Measurements from ENCODE around the gene NHLH1. TPM values are rescaled to one million over a fixed set of nuclear protein-coding genes. Genes with fewer than 3 reads are reported as not detected.

NHLH1 gene
- total and polyA plus RNA-seq, 8 donors: 0.11 to 0.14 TPM; not detected in 6

DNA sequence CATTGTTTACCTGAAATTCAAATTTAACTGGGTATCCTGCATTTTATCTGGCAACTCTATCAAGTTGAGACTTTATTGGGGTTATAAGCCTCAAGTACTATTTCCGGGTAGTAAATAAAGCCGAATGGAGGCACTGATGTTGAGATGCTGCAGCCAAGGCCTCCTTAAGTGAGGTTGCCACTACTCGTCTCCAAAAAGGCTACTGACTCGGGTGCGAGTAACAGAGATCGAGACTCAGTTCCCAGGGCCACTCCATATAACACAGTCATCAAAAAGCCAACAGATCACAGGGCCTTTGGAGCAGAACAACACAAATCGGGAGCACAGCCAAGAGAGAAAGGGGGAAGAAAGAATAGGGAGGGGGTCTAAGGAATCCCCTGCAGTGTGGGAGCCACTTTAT, 24.3 kb upstream of the NHLH1 start:
- ATAC-seq: peak; percentile 9 to 29 (median 18)
- Histone ChIP-seq H3K9me3 (no peaks in the 10 kb centered on the region), H3K4me1 (peaks cover 8 to 28% (median 9%) of the 10 kb centered on the region in 3 donors), H3K27ac (peak overlapping the region; percentile 72 to 79 (median 73)), H3K27me3 (no peaks in the 10 kb centered on the region), H3K4me3 (peak overlapping the region; percentile 61 to 78 (median 69)), H3K36me3 (peaks cover 0 to 25% (median 0%) of the 10 kb centered on the region in 3 donors)
- whole genome bisulfite sequencing, 2 donors: 1% methylated on average over 7 of the region's 7 CpGs
- no peak for DNase-seq
- intact Hi-C loops (cut with DNase I): no loop called here
- FAIRE-seq: no peak
- TF ChIP-seq, protein P1, sequence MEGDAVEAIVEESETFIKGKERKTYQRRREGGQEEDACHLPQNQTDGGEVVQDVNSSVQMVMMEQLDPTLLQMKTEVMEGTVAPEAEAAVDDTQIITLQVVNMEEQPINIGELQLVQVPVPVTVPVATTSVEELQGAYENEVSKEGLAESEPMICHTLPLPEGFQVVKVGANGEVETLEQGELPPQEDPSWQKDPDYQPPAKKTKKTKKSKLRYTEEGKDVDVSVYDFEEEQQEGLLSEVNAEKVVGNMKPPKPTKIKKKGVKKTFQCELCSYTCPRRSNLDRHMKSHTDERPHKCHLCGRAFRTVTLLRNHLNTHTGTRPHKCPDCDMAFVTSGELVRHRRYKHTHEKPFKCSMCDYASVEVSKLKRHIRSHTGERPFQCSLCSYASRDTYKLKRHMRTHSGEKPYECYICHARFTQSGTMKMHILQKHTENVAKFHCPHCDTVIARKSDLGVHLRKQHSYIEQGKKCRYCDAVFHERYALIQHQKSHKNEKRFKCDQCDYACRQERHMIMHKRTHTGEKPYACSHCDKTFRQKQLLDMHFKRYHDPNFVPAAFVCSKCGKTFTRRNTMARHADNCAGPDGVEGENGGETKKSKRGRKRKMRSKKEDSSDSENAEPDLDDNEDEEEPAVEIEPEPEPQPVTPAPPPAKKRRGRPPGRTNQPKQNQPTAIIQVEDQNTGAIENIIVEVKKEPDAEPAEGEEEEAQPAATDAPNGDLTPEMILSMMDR (IDR thresholded peaks at IDR 0.05): no peak

DNA sequence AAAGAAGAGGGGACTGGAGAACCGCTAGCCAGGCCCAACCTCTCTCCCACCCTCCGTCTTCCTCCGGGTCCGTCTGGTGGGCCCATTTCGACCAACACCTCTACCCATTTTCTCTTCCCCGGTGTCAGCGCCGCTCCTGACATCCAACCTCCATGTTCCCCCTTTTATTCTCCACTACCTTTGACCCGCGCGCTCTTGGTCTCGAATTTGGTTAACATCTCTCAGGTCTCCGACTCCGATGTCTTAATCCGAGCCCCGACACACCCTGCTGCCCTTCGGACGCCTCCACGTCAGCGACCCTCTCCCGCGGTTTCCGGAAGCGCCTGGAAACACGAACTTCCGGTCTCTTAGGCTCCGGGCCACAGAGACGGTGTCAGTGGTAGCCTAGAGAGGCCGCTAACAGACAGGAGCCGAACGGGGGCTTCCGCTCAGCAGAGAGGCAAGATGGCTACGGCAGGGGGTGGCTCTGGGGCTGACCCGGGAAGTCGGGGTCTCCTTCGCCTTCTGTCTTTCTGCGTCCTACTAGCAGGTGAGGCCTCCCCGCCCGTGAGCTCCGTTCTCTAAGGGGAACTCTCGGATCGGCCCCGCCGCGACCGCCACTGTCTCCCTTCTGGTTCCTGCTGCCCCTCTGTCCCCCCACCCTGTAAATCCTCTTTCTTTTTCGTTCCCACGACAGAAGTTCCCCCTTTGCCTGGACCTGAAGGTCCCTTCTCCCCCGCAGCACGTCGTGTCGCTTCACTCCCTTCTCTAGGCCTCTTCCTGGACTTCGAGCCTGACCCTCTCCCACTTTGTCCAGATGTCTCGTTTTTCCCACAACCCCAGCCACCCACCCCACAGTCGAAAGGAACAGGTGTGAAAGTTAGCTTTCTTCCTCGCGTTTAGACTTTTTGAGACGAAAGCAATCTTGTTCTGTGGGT, 23.7 kb upstream of the NHLH1 start, which contains the start of the genes COPA and NCSTN:
Gene COPA, minus strand, starts transcription at position 298 of the 917 bp plus-strand sequence. Its CDS starts 80 bp downstream, at position 218.
Gene NCSTN, plus strand, starts transcription at position 431 of the 917 bp plus-strand sequence. Its CDS starts 14 bp downstream, at position 445.
- H3K9me3 ChIP-seq: no peaks in the 10 kb centered on the region
- intact Hi-C loops (cut with DNase I): no loop called here
- H3K4me3 ChIP-seq: peak within 1 kb of the TSS; percentile 61 to 78 (median 69)
- WGBS, 2 donors: 0 to 1% methylated on average over 54 to 58 of the region's 58 CpGs
- TF ChIP-seq, protein P1 (IDR thresholded peaks at IDR 0.05): no peak
- peak; percentile 84 to 94 (median 88) for DNase-seq
- no peak for FAIRE-seq
- H3K27me3 ChIP-seq: no peaks in the 10 kb centered on the region
- peaks cover 0 to 18% (median 0%) of the 10 kb centered on the region in 3 donors for H3K36me3 ChIP-seq
- peaks cover 8 to 28% (median 9%) of the 10 kb centered on the region in 3 donors for H3K4me1 ChIP-seq
- ATAC-seq: peak; percentile 99
- H3K27ac ChIP-seq: peak within 1 kb of the TSS; percentile 72 to 79 (median 73)

DNA sequence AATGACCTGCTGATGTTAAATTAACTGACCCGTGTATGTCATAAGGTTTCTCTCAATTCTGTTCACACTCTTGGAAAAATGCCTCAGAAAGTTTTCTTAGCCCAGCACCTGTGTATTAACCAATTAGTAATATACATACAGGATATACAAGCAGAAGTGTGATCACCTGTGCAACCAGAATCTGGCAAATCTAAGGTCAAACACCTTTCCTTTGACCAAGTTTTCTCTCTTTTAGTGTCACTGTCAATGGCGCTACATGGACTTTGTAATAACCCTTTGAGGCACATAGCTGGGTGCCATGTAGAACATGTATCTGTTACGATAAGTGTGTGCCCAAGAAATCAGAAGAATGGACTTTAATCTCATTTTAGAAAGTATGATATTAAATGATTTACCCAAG, 22.6 kb upstream of the NHLH1 start:
- H3K9me3 ChIP-seq: no peaks in the 10 kb centered on the region
- DNase-seq: no peak
- FAIRE-seq: no peak
- H3K27me3 ChIP-seq: no peaks in the 10 kb centered on the region
- H3K4me1 ChIP-seq: peaks cover 8 to 28% (median 9%) of the 10 kb centered on the region in 3 donors
- intact Hi-C loops (cut with DNase I): no loop called here
- 45 to 57% methylated on average over 3 of the region's 3 CpGs for WGBS, 2 donors
- H3K36me3 ChIP-seq: peaks cover 0 to 15% (median 4%) of the 10 kb centered on the region in 3 donors
- H3K4me3 ChIP-seq: peak overlapping the region in 3 of 4 donors; percentile 61 to 78 (median 70)
- no peak for ATAC-seq
- no peak overlapping the region for H3K27ac ChIP-seq
- TF ChIP-seq, protein P1 (IDR thresholded peaks at IDR 0.05): no peak

DNA sequence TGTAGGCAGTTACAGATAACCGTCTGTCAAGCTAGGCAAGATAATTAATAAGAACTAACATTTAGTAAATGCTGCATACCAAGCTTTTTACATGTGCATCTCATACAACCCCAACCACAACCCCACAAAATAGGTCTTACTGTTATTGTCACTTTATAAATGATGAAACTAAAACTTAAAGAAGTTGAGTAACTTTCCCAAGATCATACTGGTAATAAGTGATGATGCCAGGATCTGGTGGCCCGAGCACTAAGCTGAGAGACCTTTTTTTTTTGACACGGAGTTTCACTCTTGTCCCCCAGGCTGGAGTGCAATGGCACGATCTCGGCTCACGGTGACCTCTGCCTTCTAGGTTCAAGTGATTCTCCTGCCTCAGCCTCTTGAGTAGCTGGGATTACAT, 21.9 kb upstream of the NHLH1 start:
- Histone ChIP-seq H3K9me3 (no peaks in the 10 kb centered on the region), H3K27ac (no peak overlapping the region), H3K4me3 (no peak overlapping the region), H3K27me3 (no peaks in the 10 kb centered on the region), H3K36me3 (peaks cover 3 to 15% (median 11%) of the 10 kb centered on the region in 3 donors), H3K4me1 (peaks cover 8 to 28% (median 9%) of the 10 kb centered on the region in 3 donors)
- TF ChIP-seq, protein P1 (IDR thresholded peaks at IDR 0.05): no peak
- WGBS, 2 donors: 93 to 94% methylated on average over 6 of the region's 6 CpGs
- FAIRE-seq (no peak), ATAC-seq (no peak), DNase-seq (no peak)
- intact Hi-C loops (cut with DNase I): no loop called here
